ENCODE data around the gene EIF4G3. TPM values are rescaled to one million over a fixed set of nuclear protein-coding genes. Genes with fewer than 3 reads are reported as not detected.

The EIF4G3 gene
- polyA plus RNA-seq, 1 donor (not counting 4 experiments of a cell fraction or from before 2014, with no cell fraction given), result 44.6 TPM

- Histone ChIP-seq H3K9me3 (ENCODE audit: control insufficient read depth, low read depth, low read length) (no peaks in the 10 kb centered on the region), H3K27ac (ENCODE audit: control insufficient read depth, insufficient read depth, low read length) (no peak overlapping the region), H3K4me1 (ENCODE audit: control insufficient read depth, extremely low read depth, insufficient read depth, low read length) (no peaks in the 10 kb centered on the region), H3K27me3 (ENCODE audit: control insufficient read depth, extremely low read depth, insufficient read depth, low read length) (no peaks in the 10 kb centered on the region), H3K36me3 (ENCODE audit: control insufficient read depth in 2 of 2, extremely low read depth in 1 of 2, insufficient read depth in 2 of 2, low read length in 2 of 2) (peaks cover 11 to 16% of the 10 kb centered on the region in 2 experiments), H3K4me2 (ENCODE audit: control insufficient read depth, extremely low read depth, insufficient read depth, low read depth, low read length) (no peak overlapping the region), H3K79me2 (ENCODE audit: control insufficient read depth, insufficient read depth, low read length) (no peaks in the 10 kb centered on the region), H4K20me1 (ENCODE audit: control insufficient read depth, extremely low read depth, insufficient read depth, low read length) (no peaks in the 10 kb centered on the region), H3K4me3 (ENCODE audit: control insufficient read depth in 2 of 3, extremely low read depth in 1 of 3, insufficient read depth in 2 of 3, low read depth in 1 of 3, low read length in 3 of 3) (no peak overlapping the region), H3K9ac (ENCODE audit: control insufficient read depth, extremely low read depth, insufficient read depth, low read length) (no peak overlapping the region), H2AFZ (ENCODE audit: control insufficient read depth, low read length) (no peak overlapping the region), H3K9me1 (ENCODE audit: control insufficient read depth, extremely low read depth, insufficient read depth, low read length) (no peaks in the 10 kb centered on the region)
- no peak for DNase-seq (ENCODE audit: low read depth, low spot score)
- FAIRE-seq, result no peak
- no peak for TF ChIP-seq CTCF (optimal IDR thresholded peaks at IDR 0.05 in 1 of 3, IDR thresholded peaks at IDR 0.05 in 1 of 3, conservative IDR thresholded peaks at IDR 0.05 in 1 of 3; ENCODE audit: extremely low read depth in 1 of 3, insufficient read depth in 2 of 3, low read length in 3 of 3)
- dilution Hi-C loops (cut with MboI; ENCODE audit: extremely low pct_ligation_motif_present, low sequenced_read_pairs), result no loop called here
Measured at GRCh38 chr1:20891091-20891490, 285.6 kb downstream of the EIF4G3 start.

DNA sequence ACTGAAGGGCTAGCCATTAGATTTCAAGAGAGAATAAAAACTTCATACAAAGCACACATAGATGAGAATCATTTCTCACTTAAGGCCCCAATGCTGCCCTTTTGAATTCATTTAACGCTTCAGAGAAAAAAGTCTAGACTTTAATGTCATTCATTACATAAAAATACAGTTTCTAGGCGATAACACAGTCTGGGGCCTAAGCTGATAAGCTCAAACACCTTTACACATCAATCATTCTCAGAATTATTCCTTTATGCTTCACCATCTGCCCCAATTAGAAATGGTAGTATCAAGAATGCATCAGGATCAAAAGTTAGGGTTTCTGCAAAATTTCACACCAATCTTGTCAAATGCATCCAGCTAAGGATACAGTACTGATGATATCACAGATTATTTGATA is 289.5 kb downstream of the EIF4G3 start:
- dilution Hi-C loops (cut with MboI; ENCODE audit: extremely low pct_ligation_motif_present, low sequenced_read_pairs), result no loop called here
- DNase-seq (ENCODE audit: low read depth, low spot score) (no peak), FAIRE-seq (no peak)
- Histone ChIP-seq H2AFZ (ENCODE audit: control insufficient read depth, low read length) (no peak overlapping the region), H4K20me1 (ENCODE audit: control insufficient read depth, extremely low read depth, insufficient read depth, low read length) (no peaks in the 10 kb centered on the region), H3K79me2 (ENCODE audit: control insufficient read depth, insufficient read depth, low read length) (no peaks in the 10 kb centered on the region), H3K9me1 (ENCODE audit: control insufficient read depth, extremely low read depth, insufficient read depth, low read length) (no peaks in the 10 kb centered on the region), H3K27ac (ENCODE audit: control insufficient read depth, insufficient read depth, low read length) (no peak overlapping the region), H3K4me3 (ENCODE audit: control insufficient read depth in 2 of 3, extremely low read depth in 1 of 3, insufficient read depth in 2 of 3, low read depth in 1 of 3, low read length in 3 of 3) (no peak overlapping the region), H3K27me3 (ENCODE audit: control insufficient read depth, extremely low read depth, insufficient read depth, low read length) (no peaks in the 10 kb centered on the region), H3K4me2 (ENCODE audit: control insufficient read depth, extremely low read depth, insufficient read depth, low read depth, low read length) (no peak overlapping the region), H3K36me3 (ENCODE audit: control insufficient read depth in 2 of 2, extremely low read depth in 1 of 2, insufficient read depth in 2 of 2, low read length in 2 of 2) (peaks cover 5 to 9% of the 10 kb centered on the region in 2 experiments), H3K9me3 (ENCODE audit: control insufficient read depth, low read depth, low read length) (no peaks in the 10 kb centered on the region), H3K4me1 (ENCODE audit: control insufficient read depth, extremely low read depth, insufficient read depth, low read length) (peaks cover 14% of the 10 kb centered on the region), H3K9ac (ENCODE audit: control insufficient read depth, extremely low read depth, insufficient read depth, low read length) (no peak overlapping the region)
- no peak for TF ChIP-seq CTCF (optimal IDR thresholded peaks at IDR 0.05 in 1 of 3, IDR thresholded peaks at IDR 0.05 in 1 of 3, conservative IDR thresholded peaks at IDR 0.05 in 1 of 3; ENCODE audit: extremely low read depth in 1 of 3, insufficient read depth in 2 of 3, low read length in 3 of 3)
- TF ChIP-seq EZH2 (IDR thresholded peaks at IDR 0.05; ENCODE audit: low read length), result no peak
